Sciatic nerve (tissue), 2 donors: ENCODE data around the gene PBRM1. TPM values are rescaled to one million over a fixed set of nuclear protein-coding genes. Genes with fewer than 3 reads are reported as not detected.

Experiments used
- ATAC-seq: fragments of 200-7000 bp; cut with Tn5 transposase; one replicate; pipeline ENCODE4 v1.9.1; 2020; ENCODE audit warnings: mild to moderate bottlenecking, moderate library complexity
- DNase-seq: peaks from one replicate; pipeline ENCODE4 v3.0.0-alpha.2; 2020; ENCODE audit warnings: low spot score
- intact Hi-C: fragments of 100-400 bp; cut with DNase I; formaldehyde crosslinking; loops from one replicate; pipeline ENCODE4 v1.14.2; 2022
- total RNA-seq: library from RNA; stranded (reverse); fragmentation: NEBNext Ultra II Directional; extraction: Animal tissue kit (Norgen Biotek cat#: 25700); gene quantifications from one replicate; pipeline ENCODE4 v1.2.1, GENCODE V29; 2021
- donor health status: DM: no; HTN: no; CAD: no.
- donor health status: DM: no; HTN: no; CAD: no.

PBRM1 gene
- total RNA-seq, 1 donor from 2014 or later: 82.0 TPM

DNA sequence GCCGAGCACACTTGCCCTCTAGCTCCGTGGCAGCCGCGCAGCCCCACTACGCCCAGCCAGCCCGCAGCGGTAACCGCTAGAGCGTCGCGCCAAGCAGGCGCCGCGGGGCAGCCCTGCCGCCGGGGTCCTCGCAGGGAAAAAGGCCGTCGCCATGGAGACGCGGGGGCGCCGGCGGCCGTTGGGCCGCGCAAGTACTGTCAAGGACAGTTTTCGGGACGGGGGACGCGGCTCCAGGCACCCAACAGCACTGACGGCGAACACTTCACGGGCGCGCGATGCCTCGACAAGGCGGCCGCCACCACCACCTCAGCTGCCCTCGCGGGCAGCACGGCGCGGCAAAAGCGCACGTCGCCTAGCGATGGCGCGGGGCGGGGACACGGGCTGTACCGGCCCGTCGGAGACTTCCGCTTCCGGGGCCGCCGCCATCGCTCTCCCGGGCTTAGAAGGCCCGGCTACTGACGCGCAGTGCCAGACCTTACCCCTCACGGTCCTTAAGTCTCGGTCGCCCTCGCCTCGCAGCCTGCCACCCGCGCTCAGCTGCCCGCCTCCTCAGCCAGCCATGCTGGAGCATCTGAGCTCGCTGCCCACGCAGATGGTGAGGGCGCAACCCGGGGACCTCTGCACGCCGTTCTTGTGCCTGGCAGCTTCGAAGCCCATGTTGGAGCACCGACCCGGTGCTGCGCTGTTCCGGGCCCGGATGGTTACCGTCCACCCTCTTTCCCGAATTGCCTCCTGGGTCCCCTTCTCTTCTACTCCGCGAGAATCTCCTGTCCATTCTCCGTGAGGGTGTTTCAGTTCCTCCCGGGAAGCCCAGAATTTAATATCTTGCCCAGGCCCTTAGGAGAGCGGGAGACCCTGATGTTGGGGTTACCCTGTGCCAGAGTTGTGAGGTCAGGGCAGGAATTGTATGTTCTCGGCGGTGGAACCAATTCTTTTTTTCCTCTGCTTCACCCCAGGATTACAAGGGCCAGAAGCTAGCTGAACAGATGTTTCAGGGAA is 20.3 kb upstream of the PBRM1 start, which contains the start of the genes GLT8D1 and SPCS1:
Gene GLT8D1 (minus strand): TSS at position 104 of the 999 bp plus-strand sequence. CDS start 5,331 bp downstream, outside the sequence.
Gene SPCS1 (plus strand): TSS at position 419 of the 999 bp plus-strand sequence. CDS start 141 bp downstream, at position 560.
- intact Hi-C loops: no loop called here
- DNase-seq: peak; percentile 90
- ATAC-seq: peak; percentile 95

DNA sequence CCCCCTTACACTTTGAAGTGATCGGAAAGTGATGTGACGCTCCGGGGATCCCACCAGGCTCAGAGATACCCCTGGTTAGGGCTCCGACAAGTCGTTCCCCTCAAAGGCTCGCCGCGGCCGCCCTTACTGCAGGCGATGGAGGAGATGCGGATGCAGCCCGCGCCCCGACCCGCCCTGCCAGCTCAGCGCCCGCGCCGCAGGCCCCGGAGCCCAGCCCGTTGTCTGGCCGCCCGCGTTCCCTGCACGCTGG is 19.6 kb upstream of the PBRM1 start:
- ATAC-seq: no peak
- no peak for DNase-seq
- intact Hi-C loops: no loop called here

DNA sequence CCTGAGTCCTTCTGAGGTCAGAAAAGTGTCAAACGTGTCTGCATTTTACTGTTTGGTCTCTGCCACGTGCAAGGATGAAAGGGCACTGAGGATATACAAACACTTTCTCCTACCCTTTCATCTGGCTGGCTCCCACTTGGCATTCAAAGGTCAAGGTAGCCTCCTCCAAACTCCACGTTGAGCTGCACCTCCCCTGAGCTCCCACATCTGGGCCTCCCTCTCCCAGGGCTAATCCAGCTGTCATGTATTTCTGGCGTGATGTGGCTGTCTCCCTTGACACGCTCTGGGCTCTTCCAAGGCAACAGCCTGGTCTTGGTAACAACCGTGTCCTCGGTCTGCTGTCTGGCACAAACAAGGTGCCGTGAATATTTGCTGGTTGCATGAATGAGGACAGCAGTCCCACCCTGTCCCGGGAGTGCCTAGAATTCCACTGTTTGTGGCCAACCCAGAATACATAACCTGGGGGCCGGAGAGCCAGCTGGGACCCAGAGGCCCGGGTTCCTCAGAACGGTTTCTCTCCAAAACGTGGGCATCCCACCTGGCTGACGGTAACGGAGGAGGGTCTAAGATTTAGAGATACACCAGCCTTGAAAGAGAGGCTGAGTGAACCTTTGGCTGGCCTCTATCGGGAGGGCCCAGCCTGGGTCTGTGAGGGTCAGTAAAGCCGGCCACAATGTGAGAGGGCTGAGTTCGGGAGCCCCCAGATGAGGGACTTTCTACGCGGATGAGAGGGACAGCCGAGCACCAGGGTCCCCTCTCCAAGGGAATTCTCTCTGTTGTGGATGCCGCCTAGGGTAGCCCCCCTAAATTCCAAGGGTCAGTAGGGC is 19.1 kb upstream of the PBRM1 start:
- ATAC-seq (peak; percentile 33), DNase-seq (no peak)
- intact Hi-C loops: no loop called here

DNA sequence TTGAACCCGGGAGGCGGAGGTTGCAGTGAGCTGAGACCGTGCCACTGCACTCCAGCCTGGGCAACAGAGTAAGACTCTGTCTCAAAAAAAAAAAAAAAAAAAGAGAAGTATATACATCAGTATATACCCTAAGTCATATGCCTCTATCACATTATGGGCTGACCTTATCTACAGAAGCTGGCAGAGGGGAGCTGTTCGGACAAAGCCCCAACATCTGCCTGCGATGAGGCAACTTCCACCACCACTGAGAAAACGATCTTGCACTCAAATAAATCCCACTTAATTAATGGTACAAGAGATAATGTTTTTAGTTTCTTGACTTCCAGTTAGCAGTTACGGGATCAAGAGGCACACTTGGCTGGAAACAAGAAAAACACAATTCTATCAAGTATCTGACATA is 17.6 kb upstream of the PBRM1 start:
- intact Hi-C loops: no loop called here
- no peak for ATAC-seq
- DNase-seq: no peak

DNA sequence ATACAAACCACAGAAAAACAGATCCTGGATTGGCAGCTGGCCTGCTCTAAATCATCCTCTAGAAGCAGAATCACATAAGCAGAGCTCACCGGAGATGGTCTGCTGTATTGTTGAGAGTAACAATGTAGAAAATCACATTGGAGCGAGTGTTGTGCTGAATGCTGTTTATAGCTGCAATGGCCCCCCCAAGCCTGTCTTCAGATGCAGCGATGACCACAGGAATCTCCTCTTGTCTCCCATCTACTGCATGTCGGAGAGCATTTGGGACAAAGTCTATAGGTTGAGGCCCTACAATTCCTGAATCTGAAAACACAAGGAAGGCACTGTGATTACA is 11.9 kb upstream of the PBRM1 start:
- ATAC-seq: no peak
- DNase-seq: no peak
- intact Hi-C loops: loop anchor here (5.0 kb wide), 1 partner anchor 235 kb away; no protein-coding TSS in a partner anchor

DNA sequence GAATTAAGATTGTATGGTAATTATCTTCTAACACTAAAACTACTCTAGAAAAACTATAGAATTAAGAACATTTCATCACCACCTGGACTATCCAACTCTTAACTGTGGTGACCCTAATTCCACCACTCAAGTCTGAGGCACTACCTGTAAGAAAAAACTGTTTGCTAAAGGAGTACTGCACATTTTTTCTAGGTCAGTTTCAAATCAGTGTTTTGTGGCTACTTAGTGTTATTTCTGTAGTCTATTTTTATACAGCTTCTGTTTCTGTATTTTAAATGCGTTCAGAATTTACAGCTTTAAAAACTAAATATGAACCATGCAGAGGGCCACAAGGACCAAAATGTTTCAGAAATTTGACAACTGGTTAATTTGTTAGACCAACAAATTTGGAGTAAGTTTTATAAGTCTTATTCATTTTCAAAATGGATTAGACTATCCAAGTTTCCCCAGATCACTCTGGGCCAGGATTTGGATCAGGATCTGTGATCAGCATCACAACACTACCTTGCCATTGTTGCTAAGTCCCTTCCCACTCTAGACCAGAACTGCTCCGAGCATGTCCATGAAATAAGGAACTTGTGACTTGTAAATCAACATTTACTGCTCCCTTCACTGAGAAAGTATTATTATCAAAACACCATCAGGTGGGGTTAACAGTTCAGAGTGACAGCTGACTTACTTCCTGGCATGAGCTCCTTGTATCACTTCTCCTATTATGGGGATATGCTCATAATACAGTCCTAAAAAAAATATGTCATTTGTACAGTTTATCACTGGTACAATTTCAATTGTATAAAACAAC is 11.3 kb upstream of the PBRM1 start:
- DNase-seq (no peak), ATAC-seq (no peak)
- intact Hi-C loops: loop anchor here (5.0 kb wide), 1 partner anchor 235 kb away; no protein-coding TSS in a partner anchor

DNA sequence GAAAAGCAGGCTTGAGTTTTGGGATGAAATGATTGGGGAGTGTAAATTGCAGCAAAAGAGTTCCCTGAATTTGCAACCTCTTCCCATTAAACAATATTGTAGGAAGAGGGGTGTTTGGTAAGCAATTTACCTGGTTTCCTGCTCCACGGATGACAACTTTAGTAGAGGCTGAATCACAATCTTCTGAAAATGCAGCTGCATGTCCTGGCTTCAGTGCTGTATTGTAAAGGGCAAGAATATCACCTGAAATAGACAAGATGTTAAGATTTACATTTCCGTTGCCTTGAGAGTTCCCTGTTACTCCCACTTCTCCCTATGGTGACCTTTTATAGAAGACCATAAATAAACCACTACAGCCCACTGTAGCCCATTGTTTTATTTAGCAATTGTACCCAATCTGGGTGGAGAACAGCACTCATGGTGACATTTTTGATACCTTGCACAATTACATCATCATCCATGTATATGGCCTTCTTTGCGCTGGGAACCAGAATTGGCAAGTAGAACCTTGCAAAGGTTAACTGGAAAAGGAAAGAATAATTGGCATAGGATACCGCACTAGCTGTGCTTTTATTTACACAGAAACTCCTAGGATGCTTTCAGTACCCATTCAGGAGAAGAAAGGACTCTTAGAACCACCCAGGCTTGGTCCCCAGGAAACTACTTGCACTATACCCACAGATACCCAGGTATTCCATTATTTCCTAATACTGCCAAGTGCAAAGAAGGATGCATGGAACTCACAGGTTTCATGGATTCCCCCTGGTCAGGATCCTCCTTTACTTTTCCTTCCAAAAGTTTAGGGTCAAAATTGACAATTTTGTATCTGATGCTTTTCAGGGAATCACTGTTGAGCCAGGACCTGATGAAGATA is 10.3 kb upstream of the PBRM1 start:
- DNase-seq (no peak), ATAC-seq (no peak)
- intact Hi-C loops: loop anchor here (5.0 kb wide), 1 partner anchor 236 kb away; no protein-coding TSS in a partner anchor

DNA sequence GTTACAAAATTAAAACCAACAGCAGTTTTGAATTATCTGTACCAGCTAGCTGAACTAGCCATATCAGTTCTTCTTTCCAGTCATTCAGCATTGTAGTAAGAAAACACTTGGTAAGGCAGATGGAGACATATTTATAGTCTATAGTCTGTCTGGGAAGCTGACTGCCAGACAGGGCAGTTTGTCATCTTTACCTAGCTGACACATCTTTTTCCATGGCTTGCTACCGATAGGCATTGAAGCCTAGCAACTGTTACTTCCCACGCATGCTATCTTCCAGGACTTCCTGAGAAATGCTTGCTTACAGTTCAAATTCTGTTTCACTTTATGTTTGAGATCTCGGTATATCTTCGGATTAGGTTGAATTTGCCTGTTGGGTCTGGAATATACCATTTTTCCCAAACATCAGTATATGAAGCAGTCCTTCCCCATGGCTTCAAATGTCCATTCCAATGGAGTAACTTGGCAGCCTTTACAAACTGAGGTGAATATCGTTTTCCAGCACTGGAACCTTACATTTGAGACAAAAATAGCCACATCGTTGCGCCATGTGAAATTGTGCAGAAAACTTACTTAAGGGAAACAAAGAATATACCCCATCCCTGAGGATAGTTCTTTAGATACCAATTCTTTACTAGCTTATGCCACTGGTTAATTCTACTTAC is 8.9 kb upstream of the PBRM1 start:
- intact Hi-C loops: loop anchor here (5.0 kb wide), 1 partner anchor 238 kb away; no protein-coding TSS in a partner anchor
- ATAC-seq: no peak
- no peak for DNase-seq

DNA sequence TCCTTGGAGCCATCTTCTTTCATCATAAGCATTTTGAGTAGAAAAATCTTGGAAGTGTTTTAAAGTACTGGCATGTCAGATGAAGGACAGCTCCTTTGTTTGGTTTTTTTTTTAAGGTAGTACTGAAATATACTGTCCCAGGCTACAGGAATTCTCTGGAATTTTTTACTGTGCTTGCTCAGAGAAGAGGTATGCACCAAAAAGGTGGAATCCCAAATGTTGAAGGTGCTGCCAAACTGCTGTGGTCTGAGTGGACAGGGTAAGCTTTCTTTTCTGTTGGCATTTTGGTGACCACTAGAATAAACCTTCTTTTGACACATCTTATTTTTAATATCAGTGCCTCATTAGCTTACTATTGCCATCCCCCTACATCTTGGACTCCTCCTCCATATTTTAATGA is 7.4 kb upstream of the PBRM1 start:
- intact Hi-C loops: no loop called here
- no peak for ATAC-seq

DNA sequence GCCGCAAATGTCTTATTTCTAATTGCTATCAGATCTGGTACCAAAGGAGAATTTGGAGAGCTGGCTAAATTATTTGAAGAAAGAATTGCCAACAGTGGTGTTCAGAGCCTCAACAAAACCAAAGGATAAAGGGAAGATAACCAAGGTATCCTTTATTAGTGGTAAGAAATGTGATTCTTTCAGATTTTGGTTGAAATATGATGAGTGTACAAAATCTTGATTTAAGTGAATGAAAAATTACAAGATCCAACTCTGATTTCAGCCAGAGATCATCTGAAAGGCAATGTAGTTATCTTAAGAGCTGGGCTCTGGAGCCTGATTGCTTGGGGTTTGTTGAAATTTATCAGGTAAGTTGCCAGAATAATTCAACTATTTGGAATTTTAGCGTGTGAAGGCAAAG is 4.8 kb upstream of the PBRM1 start:
- ATAC-seq: no peak

More for the DNA sequence above, 7.4 kb upstream of the PBRM1 start:
- DNase-seq: no peak

DNA sequence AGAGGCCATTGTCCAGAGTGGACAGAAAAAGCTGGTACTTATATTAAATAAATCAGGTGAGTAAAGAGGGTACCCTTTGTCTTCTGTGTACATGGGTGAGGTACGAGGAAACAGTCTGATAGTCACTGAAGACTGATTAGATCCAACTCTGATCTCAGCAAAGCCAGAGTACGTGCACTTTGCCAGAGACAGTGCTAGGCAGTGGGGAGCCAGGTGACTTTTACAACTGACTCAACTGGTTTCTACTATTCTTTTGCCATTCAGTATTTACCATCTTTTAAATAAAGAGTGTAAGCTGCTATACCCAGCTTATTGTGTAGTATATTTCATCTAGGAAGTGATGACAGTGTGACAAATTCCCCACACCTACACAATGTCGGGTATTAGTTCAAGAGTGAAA is 3.4 kb upstream of the PBRM1 start:
- intact Hi-C loops: loop anchor here (5.0 to 10.0 kb wide), 2 partner anchors 234 to 702 kb away; partner anchors contain the start of genes NISCH and TNNC1
- DNase-seq: no peak
- ATAC-seq: no peak

More for the DNA sequence above, 4.8 kb upstream of the PBRM1 start:
- intact Hi-C loops: no loop called here
- DNase-seq: no peak

DNA sequence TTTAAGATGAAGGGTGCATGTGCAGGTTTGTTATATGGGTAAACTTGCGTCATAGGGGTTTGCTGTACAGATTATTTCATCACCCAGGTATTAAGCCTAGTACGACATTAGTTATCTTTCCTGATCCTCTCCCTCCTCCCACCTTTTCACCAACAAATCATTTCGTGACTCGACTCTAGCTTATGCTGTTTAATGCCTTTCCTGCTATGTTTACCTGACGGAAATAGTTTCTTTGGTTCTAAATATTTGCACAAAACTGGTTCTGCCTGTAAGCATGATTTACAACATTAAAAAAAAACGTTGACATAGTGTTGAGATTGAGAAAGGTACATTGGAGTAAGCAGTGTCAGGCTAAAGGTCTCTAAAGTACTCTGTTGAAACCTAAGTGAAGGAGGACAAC is 2.6 kb upstream of the PBRM1 start:
- intact Hi-C loops: loop anchor here (5.0 to 10.0 kb wide), 2 partner anchors 233 to 701 kb away; partner anchors contain the start of genes NISCH and TNNC1
- ATAC-seq: no peak

DNA sequence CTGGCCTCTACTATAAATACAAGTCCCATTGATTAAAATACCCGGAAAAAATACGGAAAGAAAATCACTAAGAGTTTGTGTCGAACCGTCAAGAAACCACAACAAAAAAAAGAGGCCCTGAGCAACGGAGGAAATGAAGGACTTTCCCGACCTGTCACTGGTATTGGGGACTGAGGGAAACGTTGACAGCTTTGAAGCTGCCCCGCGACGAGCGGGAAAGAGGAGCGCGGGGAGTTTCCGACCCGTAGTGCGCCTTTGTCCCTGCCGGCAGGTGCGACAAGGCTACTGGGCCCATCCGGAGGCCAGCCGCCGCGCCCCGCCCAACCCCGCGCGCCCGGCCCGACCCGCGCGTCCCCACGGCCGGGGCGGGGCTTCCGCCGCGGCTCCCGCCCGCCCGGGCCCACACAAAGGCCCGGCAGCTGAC is 416 bp downstream of the PBRM1 start:
- intact Hi-C loops: loop anchor here (5.0 to 10.0 kb wide), 2 partner anchors 230 to 698 kb away; partner anchors contain the start of genes NISCH and TNNC1
- ATAC-seq (peak; percentile 86), DNase-seq (peak; percentile 80)

More for the DNA sequence above, 2.6 kb upstream of the PBRM1 start:
- DNase-seq: no peak

DNA sequence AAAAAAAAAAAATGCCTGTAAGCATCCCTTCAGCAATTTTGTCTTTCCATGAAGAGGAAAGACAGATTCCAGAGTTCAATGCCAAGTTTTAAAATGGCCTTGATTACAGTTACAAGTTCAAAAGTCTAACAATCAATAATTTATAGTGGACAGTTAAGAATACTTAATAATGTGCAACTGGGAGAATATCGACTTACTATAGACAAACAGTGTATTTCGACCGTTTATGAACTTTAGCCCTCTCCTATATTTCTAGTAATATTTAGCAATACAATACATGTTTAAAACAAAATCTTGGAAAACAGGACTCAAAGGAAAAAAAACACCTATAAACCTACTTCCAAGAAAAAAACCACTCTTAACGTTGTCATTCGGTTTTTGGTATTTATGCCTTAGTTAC is 1.5 kb downstream of the PBRM1 start:
- DNase-seq: no peak
- intact Hi-C loops: loop anchor here (10.0 kb wide), 1 partner anchor 229 kb away; the partner anchor contains the start of genes NISCH and TNNC1
- ATAC-seq: no peak

DNA sequence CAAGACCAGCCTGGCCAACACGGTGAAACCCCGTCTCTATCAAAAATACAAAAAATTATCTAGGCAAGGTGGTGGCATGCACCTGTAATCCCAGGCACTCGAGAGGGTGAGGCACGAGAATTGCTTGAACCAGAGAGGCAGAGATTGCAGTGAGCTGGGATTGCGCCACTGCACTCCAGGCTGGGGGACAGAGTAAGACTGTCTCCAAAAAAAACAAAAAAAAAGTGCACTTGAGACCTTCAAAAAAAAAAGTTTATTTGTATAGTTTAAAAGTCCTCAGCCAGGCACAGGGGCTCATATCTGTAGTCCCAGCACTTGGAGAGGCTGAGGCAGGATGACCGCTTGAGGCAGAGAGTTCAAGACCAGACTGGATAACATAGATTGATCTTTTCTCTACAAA is 2.1 kb downstream of the PBRM1 start:
- no peak for ATAC-seq
- no peak for DNase-seq
- intact Hi-C loops: loop anchor here (10.0 kb wide), 1 partner anchor 229 kb away; the partner anchor contains the start of genes NISCH and TNNC1

DNA sequence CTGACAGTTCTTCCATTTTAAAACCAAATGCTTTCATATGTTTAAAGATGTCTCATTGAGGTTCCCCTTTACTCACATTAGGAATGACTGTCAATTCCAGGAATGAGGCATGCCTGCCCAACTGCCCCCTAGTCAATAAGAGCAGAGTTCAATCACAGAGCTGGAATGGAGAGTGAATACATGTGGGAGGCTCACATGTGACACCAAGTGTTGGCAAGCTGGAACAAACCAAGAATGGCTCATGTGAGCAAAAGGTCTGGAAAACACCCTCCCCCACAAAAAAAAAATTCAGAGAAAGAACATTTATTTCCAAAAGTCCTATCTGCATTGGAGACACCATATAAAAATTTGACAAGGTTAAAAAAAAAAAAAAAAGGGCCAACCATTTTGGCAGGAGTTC is 3.7 kb downstream of the PBRM1 start:
- DNase-seq (no peak), ATAC-seq (peak; percentile 58)
- intact Hi-C loops: loop anchor here (10.0 kb wide), 1 partner anchor 227 kb away; the partner anchor contains the start of genes NISCH and TNNC1

DNA sequence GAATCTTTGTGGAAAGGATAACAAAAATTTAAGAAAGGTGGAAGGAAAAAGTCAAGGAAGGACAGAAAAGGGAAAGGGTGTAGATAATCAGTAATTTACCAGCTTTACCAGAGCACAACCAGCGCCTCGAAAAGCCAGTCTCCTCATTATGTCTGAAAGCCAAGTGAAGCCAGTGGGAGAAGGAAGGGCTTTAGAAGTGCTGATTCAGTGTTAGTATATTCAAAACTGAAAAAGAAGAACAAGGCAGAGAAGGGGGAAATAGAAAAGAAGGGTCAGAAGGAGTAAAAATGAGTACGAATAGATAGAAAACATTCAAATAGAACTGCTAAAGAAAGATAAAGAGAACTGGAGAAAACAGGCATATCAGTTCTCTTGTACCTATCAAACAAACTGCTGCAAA is 4.1 kb downstream of the PBRM1 start:
- intact Hi-C loops: loop anchor here (10.0 kb wide), 1 partner anchor 227 kb away; the partner anchor contains the start of genes NISCH and TNNC1
- DNase-seq (no peak), ATAC-seq (no peak)
